B cell (primary cell): ENCODE measurements around the gene TVP23C. TPM values are rescaled to one million over a fixed set of nuclear protein-coding genes. Genes with fewer than 3 reads are reported as not detected.
A peak's percentile ranks its signal among the peaks of the same experiment; 100 is the strongest.
"Not testable (repeated sequence)": the region's sequence is repeated elsewhere in the genome, so short reads cannot be mapped to it uniquely, and the experiment has no call there.

Source experiments
- ATAC-seq: fragments of 200-7000 bp; cut with Tn5 transposase; one replicate; pipeline ENCODE4 v1.10.0; 2021; ENCODE audit warnings: low read depth, mild to moderate bottlenecking, moderate number of reproducible peaks, moderate library complexity
- CTCF ChIA-PET: fragments of 350-600 bp; sonication (Branson Sonifier 250); formaldehyde crosslinking; loops from one replicate; lab custom pipeline; 2021; ENCODE audit warnings: antibody characterized with exemption, inconsistent platforms; lab: Charles Lee
- POLR2A ChIA-PET: fragments of 350-600 bp; sonication (Branson Sonifier 250); formaldehyde crosslinking; loops from one replicate; lab custom pipeline; 2021; ENCODE audit warnings: antibody characterized with exemption; lab: Charles Lee
- DNase-seq: peaks from one replicate; pipeline ENCODE4 v3.0.0; 2013
- H2AFZ ChIP-seq: 2 replicates; pipeline ENCODE4 v1.6.1; 2012; ENCODE audit warnings: mild to moderate bottlenecking, low read depth, low read length; ENCODE audit not compliant: insufficient read depth, poor library complexity, severe bottlenecking
- H3K27ac ChIP-seq, 2 donors: 1 replicate in 1 of 2; 2 replicates in 1 of 2; pipeline ENCODE4 v1.5.1; 2012 to 2013; ENCODE audit warnings: low read length in 2 of 2, mild to moderate bottlenecking in 2 of 2, moderate library complexity in 1 of 2
- H3K27me3 ChIP-seq, 4 experiments: fragments of 200-600 bp in 1 of 4; sonication (generic) in 1 of 4; replicated peaks in 1 of 4; 1 replicate in 2 of 4; 2 replicates in 2 of 4; pipeline versions ENCODE4 v1.6.1 to v1.7.0; 2013 to 2016; ENCODE audit warnings: low read length in 3 of 4, mild to moderate bottlenecking in 2 of 4, mixed read lengths in 1 of 4, moderate library complexity in 1 of 4; ENCODE audit not compliant: insufficient read depth in 4 of 4, control insufficient read depth in 3 of 4; ENCODE audit errors: control extremely low read depth in 1 of 4
- H3K36me3 ChIP-seq, 2 experiments: replicated peaks in 1 of 2; 1 replicate in 1 of 2; 2 replicates in 1 of 2; pipeline versions ENCODE4 v1.6.1 to v1.7.1; 2013; ENCODE audit warnings: low read length in 1 of 2; ENCODE audit not compliant: insufficient read depth in 2 of 2, control insufficient read depth in 1 of 2; ENCODE audit errors: control extremely low read depth in 1 of 2, extremely low read depth in 1 of 2
- H3K4me1 ChIP-seq, 2 donors: fragments of 200-600 bp in 1 of 2; sonication (generic) in 1 of 2; 1 replicate in 1 of 2; 2 replicates in 1 of 2; pipeline versions ENCODE4 v1.5.1 to v1.6.1; 2013 to 2017; ENCODE audit warnings: low read length in 2 of 2; ENCODE audit not compliant: control insufficient read depth in 2 of 2, insufficient read depth in 2 of 2
- H3K4me2 ChIP-seq: replicated peaks from 2 replicates; pipeline ENCODE3; 2012; ENCODE audit warnings: mild to moderate bottlenecking, low read depth, low read length; ENCODE audit not compliant: poor library complexity, severe bottlenecking
- H3K4me3 ChIP-seq, 5 experiments: fragments of 200-600 bp in 1 of 5; sonication (generic) in 1 of 5; 1 replicate in 3 of 5; 2 replicates in 2 of 5; pipeline versions ENCODE4 v1.5.1 to v1.7.0; 2011 to 2016; ENCODE audit warnings: low read length in 4 of 5, mild to moderate bottlenecking in 4 of 5, low read depth in 2 of 5, control low read depth in 1 of 5, moderate library complexity in 1 of 5; ENCODE audit not compliant: insufficient read depth in 1 of 5; ENCODE audit errors: control extremely low read depth in 1 of 5, extremely low read depth in 1 of 5
- H3K79me2 ChIP-seq: fragments of 200-600 bp; sonication (generic); one replicate; pipeline ENCODE4 v1.6.0; 2016; ENCODE audit warnings: low read length; ENCODE audit not compliant: control insufficient read depth, insufficient read depth
- H3K9ac ChIP-seq: fragments of 200-600 bp; sonication (generic); 2 replicates; pipeline ENCODE4 v1.6.1; 2017; ENCODE audit warnings: mild to moderate bottlenecking, low read length, moderate library complexity
- H3K9me3 ChIP-seq, 3 donors: one replicate each; pipeline versions ENCODE4 v1.6.1 to v1.7.1; 2013; ENCODE audit warnings: low read length in 2 of 3; ENCODE audit not compliant: control insufficient read depth in 2 of 3, insufficient read depth in 1 of 3; ENCODE audit errors: control extremely low read depth in 1 of 3
- H4K20me1 ChIP-seq: 2 replicates; pipeline ENCODE4 v1.6.0; 2012; ENCODE audit warnings: mild to moderate bottlenecking, low read length; ENCODE audit not compliant: insufficient read depth, control insufficient read depth, poor library complexity, severe bottlenecking
- H3K27ac Mint-ChIP-seq: one replicate; pipeline ENCODE4 v1.8.0; 2021; ENCODE audit warnings: mixed read lengths
- H3K27me3 Mint-ChIP-seq: one replicate; pipeline ENCODE4 v1.8.0; 2021; ENCODE audit warnings: mixed read lengths
- H3K4me1 Mint-ChIP-seq: one replicate; pipeline ENCODE4 v1.8.0; 2021; ENCODE audit warnings: mixed read lengths
- H3K4me3 Mint-ChIP-seq: one replicate; pipeline ENCODE4 v1.8.0; 2021; ENCODE audit warnings: mixed read lengths
- H3K9me3 Mint-ChIP-seq: one replicate; pipeline ENCODE4 v1.8.0; 2022; ENCODE audit warnings: mixed read lengths; ENCODE audit not compliant: insufficient read depth
- WGBS: methylation state at CpG from one replicate; pipeline ENCODE4 v1.1.5; 2013; ENCODE audit warnings: missing lambda C conversion rate; ENCODE audit not compliant: insufficient coverage; 5-methylcytosine and 5-hydroxymethylcytosine counted together
- intact Hi-C: fragments of 100-400 bp; cut with micrococcal nuclease; formaldehyde crosslinking; loops from one replicate; pipeline ENCODE4 v1.10.0; 2022
- polyA plus RNA-seq: library from polyadenylated mRNA; depleted of rRNA; stranded (reverse); fragments of >200 nt; gene quantifications from 2 replicates; pipeline ENCODE4 v1.2.3, GENCODE V29; 2012
- total RNA-seq, 2 donors: library from RNA; stranded (reverse); fragments of 120-200 nt in 1 of 2; gene quantifications; 1 replicate in 1 of 2; 2 replicates in 1 of 2; pipeline versions ENCODE4 v1.2.3 to v1.2.4, GENCODE V29; 2013 to 2022

Gene TVP23C
- total and polyA plus RNA-seq, 2 donors (not counting 1 experiment from before 2014, with no cell fraction given), result 8.6 to 30.9 TPM

DNA sequence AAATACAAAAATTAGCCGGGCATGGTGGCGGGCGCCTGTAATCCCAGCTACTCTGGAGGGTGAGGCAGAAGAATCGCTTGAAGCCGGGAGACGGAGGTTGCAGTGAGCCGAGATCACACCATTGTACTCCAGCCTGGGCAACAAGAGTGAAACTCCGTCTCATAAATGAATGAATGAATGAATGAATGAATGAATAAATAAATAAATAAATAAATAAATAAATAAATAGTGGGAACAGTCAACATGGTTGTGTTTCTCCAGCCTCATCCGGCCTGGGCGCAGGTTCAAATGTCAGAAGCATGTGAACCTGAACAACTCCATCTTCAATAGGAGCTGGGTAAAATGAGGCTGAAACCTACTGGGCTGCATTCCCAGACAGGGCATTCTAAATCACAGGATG is 1.8 kb downstream of the TVP23C start:
- DNase-seq, H3K36me3 ChIP-seq, H4K20me1 ChIP-seq, H3K79me2 ChIP-seq, H3K4me3 ChIP-seq, H3K27ac Mint-ChIP-seq, H3K4me2 ChIP-seq, ATAC-seq, H2AFZ ChIP-seq, H3K4me3 Mint-ChIP-seq, H3K4me1 Mint-ChIP-seq, H3K9me3 ChIP-seq, H3K27ac ChIP-seq, H3K27me3 Mint-ChIP-seq, POLR2A ChIA-PET, H3K9me3 Mint-ChIP-seq, H3K27me3 ChIP-seq, intact Hi-C loops, H3K9ac ChIP-seq, H3K4me1 ChIP-seq, CTCF ChIA-PET: not testable (repeated sequence)
- no CpG with 5 or more reads among the region's 10 CpGs for WGBS

DNA sequence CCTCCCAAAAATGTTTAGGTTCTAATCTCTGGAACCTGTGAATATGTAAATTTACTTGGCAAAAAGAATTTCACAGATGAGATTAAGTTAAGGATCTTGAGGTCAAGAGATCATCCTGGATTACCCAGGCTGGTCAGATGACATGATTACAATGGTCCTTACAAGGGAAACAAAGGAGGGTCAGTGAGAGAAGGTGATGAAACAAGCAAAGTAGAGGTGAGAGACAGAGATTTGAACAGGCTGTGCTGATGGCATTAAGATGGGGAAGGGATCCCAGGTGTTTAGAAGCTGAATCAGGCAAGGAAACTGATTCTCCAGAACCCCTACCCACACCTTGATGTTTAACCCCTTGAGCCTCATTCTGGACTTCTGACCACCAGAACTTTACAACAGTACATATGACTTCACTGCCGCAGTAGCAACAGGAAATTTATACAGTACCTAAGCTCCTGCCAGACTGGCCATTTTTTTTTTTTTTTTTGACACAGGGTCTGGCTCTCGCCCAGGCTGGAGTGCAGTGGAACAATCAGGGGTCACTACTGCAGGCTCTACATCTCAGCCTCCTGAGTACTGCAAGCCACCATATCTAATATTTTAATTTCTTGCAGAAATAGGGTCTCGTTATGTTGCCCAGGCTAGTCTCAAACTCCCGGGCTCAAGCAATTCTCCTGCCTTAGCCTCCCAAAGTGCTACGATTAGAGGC is 4.7 kb downstream of the TVP23C start:
- H3K27ac ChIP-seq, H3K9me3 Mint-ChIP-seq, H3K9ac ChIP-seq, ATAC-seq, intact Hi-C loops, H3K4me1 Mint-ChIP-seq, H3K27me3 ChIP-seq, H4K20me1 ChIP-seq, H3K4me2 ChIP-seq, H3K4me3 ChIP-seq, DNase-seq, H3K4me1 ChIP-seq, H3K27me3 Mint-ChIP-seq, H3K79me2 ChIP-seq, H2AFZ ChIP-seq, H3K4me3 Mint-ChIP-seq, POLR2A ChIA-PET, H3K27ac Mint-ChIP-seq, CTCF ChIA-PET, H3K36me3 ChIP-seq, H3K9me3 ChIP-seq: not testable (repeated sequence)
- no CpG with 5 or more reads among the region's 5 CpGs for WGBS

DNA sequence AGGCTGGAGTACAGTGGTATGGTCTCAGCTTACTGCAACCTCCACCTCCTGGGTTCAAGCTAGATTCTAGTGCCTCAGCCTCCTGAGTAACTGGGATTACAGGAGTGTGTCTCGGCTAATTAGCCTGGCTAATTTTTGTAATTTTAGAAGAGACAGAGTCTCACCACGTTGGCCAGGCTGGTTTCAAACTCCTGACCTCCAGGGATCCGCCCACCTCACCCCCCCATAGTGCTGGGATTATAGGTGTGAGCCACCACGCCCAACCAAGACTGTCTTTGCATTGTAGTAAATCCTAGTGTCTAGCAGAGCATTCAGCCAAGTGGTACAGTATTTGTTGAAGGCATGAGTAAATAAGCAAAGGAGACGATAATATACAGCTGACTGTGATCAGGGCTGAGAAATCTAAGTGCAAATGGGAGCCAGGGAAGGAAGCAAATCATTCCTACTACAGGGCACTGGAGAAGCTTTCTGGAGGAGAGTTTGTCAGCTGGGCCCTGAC is 5.9 kb downstream of the TVP23C start:
- intact Hi-C loops, H3K4me2 ChIP-seq, H3K4me1 Mint-ChIP-seq, ATAC-seq, H3K4me3 ChIP-seq, H3K9me3 ChIP-seq, H3K4me1 ChIP-seq, H3K27me3 Mint-ChIP-seq, H3K4me3 Mint-ChIP-seq, H3K36me3 ChIP-seq, POLR2A ChIA-PET, H2AFZ ChIP-seq, H3K9ac ChIP-seq, CTCF ChIA-PET, H3K27ac ChIP-seq, DNase-seq, H3K79me2 ChIP-seq, H4K20me1 ChIP-seq, H3K9me3 Mint-ChIP-seq, H3K27me3 ChIP-seq, H3K27ac Mint-ChIP-seq: not testable (repeated sequence)
- no CpG with 5 or more reads among the region's 5 CpGs for WGBS

DNA sequence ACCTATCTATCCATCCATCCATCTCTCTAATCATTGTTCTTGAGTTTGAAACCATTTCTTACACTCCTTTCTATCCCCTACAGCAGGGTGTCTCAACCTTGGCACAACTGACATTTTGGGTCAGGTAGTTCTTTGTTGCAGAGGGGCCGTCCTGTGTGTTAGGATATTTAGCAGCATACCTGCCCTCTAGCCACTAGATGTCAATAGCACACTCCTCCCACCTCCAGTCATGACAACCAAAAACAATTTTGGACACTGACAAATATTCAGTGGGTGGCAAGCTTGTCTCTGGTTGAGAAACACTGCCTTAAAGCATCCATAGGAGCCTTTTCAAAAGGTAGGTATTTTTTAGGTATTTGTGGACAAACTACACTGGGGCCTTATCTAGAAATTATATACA is 10.4 kb downstream of the TVP23C start:
- H3K4me1 ChIP-seq, H3K27me3 ChIP-seq, H3K27ac Mint-ChIP-seq, H3K36me3 ChIP-seq, H3K79me2 ChIP-seq, H3K4me3 Mint-ChIP-seq, H3K4me1 Mint-ChIP-seq, CTCF ChIA-PET, H3K9me3 ChIP-seq, H3K4me2 ChIP-seq, POLR2A ChIA-PET, H3K4me3 ChIP-seq, H3K9me3 Mint-ChIP-seq, H3K9ac ChIP-seq, H4K20me1 ChIP-seq, H3K27me3 Mint-ChIP-seq, DNase-seq, H3K27ac ChIP-seq, intact Hi-C loops, H2AFZ ChIP-seq: not testable (repeated sequence)
- ATAC-seq, result peak; percentile 47
- WGBS, result no CpG with 5 or more reads among the region's 1 CpG
